HG03135 (cell line): ENCODE results near the gene DIP2C.

Experiments
- ATAC-seq: cut with Tn5 transposase; IDR thresholded peaks from one replicate; pipeline ENCODE4 v1.9.1; 2021; ENCODE audit warnings: mild to moderate bottlenecking, moderate library complexity; ENCODE audit not compliant: unreplicated experiment

The DIP2C gene

GRCh38 chr10:677750-678661 is 11.5 kb downstream of the DIP2C start:
- ATAC-seq = no peak

- ATAC-seq = no peak
Observed at GRCh38 chr10:677038-677437, 12.4 kb downstream of the DIP2C start.

GRCh38 chr10:676178-676577 is 13.3 kb downstream of the DIP2C start:
- ATAC-seq = no peak

GRCh38 chr10:675532-675931 is 13.9 kb downstream of the DIP2C start:
- no peak for ATAC-seq

- ATAC-seq = no peak
Observed at GRCh38 chr10:673492-673891, 16.0 kb downstream of the DIP2C start.

GRCh38 chr10:672992-673391 is 16.5 kb downstream of the DIP2C start:
- ATAC-seq = no peak

- ATAC-seq = no peak
Observed at GRCh38 chr10:672203-672602, 17.3 kb downstream of the DIP2C start.

GRCh38 chr10:670990-671389 is 18.5 kb downstream of the DIP2C start:
- ATAC-seq = no peak

GRCh38 chr10:670038-670437 is 19.4 kb downstream of the DIP2C start:
- no peak for ATAC-seq

- ATAC-seq = no peak
Observed at GRCh38 chr10:668786-669485, 20.5 kb downstream of the DIP2C start.

GRCh38 chr10:667602-668143 is 21.8 kb downstream of the DIP2C start:
- no peak for ATAC-seq

GRCh38 chr10:667096-667495 is 22.4 kb downstream of the DIP2C start:
- no peak for ATAC-seq

GRCh38 chr10:666237-667012 is 23.0 kb downstream of the DIP2C start:
- ATAC-seq = no peak

GRCh38 chr10:665579-666091 is 23.8 kb downstream of the DIP2C start:
- ATAC-seq = no peak

GRCh38 chr10:664893-665292 is 24.6 kb downstream of the DIP2C start:
- no peak for ATAC-seq

GRCh38 chr10:664301-664700 is 25.2 kb downstream of the DIP2C start:
- ATAC-seq = no peak

GRCh38 chr10:663831-664251 is 25.6 kb downstream of the DIP2C start:
- no peak for ATAC-seq

- no peak for ATAC-seq
Observed at GRCh38 chr10:663466-663751, 26.1 kb downstream of the DIP2C start.

- ATAC-seq = no peak
Observed at GRCh38 chr10:662686-663465, 26.6 kb downstream of the DIP2C start.

- ATAC-seq = no peak
Observed at GRCh38 chr10:662223-662605, 27.3 kb downstream of the DIP2C start.
